OCI-LY1 (cell line): ENCODE data around the gene SOBP.

Source experiments
- EZH2 ChIP-seq: fragments of 200-600 bp; sonication (generic), shearing (Covaris generic); IDR thresholded peaks from 2 replicates; pipeline ENCODE4 v1.8.0; 2017; ENCODE audit warnings: borderline replicate concordance, mixed run types, mild to moderate bottlenecking, antibody characterized with exemption, low read length, moderate library complexity, mixed read lengths
- TF ChIP-seq, protein P1 (sequence below): fragments of 200-600 bp; sonication (generic), shearing (Covaris generic); IDR thresholded peaks from 2 replicates; pipeline ENCODE4 v1.5.1; 2017; ENCODE audit warnings: mild to moderate bottlenecking, antibody characterized with exemption, low read length, moderate library complexity, mixed read lengths

DNA sequence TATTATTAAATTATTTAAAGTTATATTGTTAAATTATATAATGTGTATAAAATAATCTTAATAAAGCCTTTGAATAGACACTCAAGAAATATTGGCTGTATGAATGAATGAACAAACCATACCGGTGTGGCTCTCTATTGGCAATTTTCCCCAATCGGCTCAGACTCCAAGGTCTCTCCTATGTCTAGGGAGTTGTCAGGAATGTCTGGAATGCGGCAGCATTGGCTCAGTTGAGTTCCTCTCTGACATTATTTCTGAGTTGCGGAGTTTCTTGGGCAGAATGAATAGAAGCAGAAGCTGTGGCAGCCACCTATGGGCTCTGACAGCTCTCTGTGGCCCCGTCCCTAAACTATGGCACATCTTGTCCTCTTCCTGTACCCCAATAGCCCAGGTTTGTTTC lies 111.0 kb downstream of the SOBP start:
- TF ChIP-seq, protein P1, sequence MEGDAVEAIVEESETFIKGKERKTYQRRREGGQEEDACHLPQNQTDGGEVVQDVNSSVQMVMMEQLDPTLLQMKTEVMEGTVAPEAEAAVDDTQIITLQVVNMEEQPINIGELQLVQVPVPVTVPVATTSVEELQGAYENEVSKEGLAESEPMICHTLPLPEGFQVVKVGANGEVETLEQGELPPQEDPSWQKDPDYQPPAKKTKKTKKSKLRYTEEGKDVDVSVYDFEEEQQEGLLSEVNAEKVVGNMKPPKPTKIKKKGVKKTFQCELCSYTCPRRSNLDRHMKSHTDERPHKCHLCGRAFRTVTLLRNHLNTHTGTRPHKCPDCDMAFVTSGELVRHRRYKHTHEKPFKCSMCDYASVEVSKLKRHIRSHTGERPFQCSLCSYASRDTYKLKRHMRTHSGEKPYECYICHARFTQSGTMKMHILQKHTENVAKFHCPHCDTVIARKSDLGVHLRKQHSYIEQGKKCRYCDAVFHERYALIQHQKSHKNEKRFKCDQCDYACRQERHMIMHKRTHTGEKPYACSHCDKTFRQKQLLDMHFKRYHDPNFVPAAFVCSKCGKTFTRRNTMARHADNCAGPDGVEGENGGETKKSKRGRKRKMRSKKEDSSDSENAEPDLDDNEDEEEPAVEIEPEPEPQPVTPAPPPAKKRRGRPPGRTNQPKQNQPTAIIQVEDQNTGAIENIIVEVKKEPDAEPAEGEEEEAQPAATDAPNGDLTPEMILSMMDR: no peak
- no peak for TF ChIP-seq EZH2
